Stimulated activated CD8-positive, alpha-beta memory T cell treated with anti-CD3 and anti-CD28 coated beads, Interleukin-15, amount 100 ng/mL, for 1 hour (primary cell): ENCODE results near the gene UFD1.
"Not testable (repeated sequence)": the region's sequence is repeated elsewhere in the genome, so short reads cannot be mapped to it uniquely, and the experiment has no call there.

Experiments used
- DNase-seq: peaks from one replicate; pipeline ENCODE4 v3.0.0-alpha.2; 2020; ENCODE audit warnings: low read depth

Gene UFD1

DNA sequence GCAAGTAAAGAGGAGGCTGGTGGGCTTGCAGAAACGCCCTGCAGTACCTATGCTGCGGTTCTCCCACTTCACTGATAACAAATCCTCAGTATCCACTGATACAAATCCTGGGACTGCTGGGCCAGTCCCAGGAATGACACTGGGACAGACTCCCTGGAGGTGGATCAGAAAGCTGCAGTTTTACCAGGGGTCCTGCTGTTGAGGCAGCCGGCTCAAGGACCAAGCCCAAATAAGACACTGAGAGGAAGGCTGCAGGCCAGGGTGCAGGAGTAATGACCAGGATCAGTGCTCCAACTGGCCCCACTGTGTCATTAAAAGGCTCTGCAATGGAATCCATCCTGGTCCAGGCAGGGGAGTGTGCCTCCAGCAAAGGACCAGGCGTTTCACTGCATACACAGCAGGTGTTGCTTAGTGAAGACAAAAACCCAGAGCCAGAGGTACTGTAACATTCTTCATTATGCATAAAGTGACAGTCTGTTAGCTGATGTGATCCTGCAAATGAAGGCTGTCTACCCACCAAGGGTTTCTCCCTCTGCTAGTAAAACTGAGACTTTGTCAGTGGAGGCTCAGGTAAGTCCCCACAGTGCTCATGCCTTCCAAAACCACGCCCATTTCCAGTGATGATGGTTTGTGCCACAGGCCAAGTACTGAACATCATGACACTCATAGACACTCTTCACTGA lies 30.1 kb downstream of the UFD1 start:
- no peak for DNase-seq

DNA sequence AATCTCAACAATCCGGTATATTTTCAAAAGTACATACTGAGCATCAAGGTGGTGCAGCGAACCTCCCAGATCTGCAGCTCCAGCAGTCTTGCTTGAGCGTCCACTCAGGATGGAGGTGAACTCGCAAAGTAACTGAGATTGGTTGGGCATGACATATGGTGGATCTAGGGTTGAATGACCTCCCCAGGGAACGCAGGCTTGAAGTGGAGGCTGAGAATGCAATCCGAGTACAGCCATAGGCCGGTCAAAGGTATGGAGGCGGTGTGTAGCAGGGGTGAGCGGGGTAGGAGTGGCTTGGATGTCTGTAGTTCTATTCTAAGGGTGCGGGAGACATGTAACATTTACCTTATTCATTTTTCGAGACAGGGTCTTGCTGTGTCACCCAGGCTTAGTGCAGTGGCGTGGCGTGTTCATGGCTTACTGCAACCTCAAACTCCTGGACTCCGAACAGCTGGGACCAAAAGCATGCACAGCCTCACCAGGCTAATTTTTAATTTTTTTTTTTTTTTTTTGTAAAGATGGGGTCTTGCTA lies 30.9 kb downstream of the UFD1 start:
- DNase-seq = no peak

DNA sequence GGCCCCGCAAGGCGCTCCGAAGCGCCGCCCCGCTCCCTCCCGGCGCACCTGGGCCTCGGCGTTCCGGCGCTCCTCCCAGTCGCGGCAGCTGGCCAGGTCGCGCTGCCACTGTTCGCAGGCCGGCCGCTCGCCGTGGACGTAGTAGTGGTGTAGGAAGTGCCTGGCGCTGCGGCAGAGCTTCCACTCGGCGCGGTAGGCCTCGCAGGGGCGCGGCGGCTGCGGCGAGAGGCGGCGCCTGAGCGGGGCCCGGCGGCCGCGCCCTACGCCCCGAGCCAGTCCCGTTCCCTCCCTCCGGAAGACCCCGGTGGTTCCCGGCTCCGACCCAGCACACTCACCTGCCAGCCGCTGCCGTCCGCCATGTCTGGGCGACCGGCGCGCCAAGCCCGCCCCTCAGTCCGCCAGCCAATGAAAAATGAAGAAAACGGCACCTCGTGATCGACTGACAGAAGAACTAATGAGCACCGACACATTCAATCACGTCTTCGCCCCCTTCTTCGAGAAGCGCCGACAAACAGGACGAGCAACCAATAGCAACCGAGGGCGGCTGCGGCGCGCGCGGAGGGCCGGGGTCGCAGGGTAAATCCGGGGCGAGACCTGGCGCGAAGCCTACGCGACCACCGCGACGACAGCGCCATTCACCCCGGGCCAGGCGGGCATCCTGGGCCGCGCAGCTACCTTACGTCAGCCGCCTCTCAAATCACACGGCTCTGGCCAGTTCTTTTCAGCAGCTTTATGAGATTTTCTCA lies 31.5 kb downstream of the UFD1 start, which contains the start of gene C22orf39:
Gene C22orf39 (minus strand): TSS at position 382 of the 746 bp plus-strand sequence. CDS start 23 bp downstream, at position 359.
- DNase-seq = peak; percentile 72

DNA sequence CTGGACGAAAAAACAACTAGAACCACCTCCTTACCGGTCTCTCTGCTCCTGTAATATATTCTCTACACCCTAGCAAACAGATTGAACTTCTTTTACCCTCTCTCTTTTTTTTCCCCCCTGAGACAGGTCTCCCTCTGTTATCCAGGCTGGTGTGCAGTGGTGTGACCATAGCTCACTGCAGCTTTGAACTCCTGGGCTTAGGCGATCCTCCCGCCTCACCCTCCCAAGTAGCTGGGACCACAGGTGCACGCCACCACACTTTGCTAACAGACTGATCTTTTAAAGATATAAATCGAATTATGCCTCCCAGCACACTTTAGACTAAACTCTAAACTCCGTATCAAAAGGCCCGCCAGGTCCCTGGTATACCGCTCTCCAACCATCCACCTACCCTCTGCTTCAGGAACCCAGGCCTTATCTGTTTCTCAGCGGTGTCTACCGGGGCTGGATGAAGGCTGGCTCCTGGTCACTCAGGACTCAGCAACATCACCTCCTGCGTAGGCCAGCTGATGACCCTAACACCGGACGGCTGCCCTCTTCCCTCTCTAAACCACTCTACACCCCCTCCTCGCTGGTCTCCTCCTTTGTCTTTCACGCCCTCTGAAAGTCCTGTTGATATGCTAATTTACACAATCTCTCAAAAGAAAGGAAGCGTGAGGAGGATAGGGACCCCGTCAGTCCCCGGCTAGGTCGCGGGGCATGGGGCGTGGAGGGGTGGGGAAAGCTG lies 32.2 kb downstream of the UFD1 start:
- DNase-seq = no peak

DNA sequence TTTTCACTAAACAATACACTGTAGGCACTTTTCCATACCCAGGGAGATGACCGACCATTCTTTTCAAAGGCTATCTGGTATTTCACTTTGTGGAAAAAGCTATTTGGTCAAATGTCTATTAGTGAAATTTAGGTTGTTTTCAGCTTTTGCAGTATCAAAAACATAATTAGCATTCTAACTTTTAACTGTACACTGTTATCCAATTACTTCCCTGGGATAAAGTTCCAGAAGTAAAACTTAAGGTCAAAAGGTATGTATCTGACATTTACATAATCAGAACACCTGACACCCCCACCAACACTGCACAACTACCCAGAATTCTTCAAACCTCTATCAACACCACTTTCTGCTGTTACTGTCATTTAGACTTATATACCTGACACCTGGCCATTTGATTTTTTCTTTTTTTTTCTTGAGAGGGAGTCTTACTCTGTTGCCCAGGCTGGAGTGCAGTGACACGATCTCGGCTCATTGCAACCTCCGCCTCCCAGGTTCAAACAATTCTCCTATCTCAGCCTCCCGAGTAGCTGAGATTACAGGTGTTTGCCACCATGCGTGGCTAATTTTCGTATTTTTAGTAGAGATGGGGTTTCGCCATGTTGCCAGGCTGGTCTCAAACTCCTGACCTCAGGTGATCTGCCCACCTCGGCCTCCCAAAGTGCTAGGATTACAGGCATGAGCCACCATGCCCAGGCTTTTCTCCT lies 33.6 kb downstream of the UFD1 start:
- not testable (repeated sequence) for DNase-seq

DNA sequence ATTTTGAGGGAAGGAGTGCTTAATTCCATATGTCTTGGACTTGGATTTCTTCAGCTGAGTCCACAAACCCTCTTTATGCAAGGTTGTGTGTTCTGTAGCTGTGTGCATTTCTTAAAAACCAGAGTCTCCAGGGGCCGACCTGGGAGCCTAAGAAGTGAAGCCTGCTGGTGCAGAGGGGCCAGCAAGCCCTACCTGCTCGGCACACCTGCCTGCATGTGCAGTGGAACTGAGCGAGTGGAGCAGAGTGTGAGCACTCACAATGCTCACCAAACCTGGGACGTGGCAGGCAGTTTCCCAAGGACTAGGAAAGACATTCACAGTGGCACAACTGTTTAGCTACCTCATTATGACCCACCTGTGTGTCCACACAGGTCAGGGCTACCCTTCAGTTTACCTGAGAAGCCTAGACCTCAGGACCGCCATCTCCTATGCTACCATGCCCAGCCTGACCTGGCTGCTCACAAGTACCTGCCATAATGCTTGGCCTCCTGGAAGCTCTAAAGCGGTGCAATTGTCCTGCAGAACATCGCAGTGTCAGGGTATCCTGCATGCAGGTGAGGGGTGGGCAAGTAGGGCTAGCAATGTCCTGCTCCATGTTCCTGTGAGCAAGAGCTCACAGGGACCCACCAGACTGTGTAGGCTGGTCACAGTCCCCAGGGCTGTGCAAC lies 35.3 kb downstream of the UFD1 start:
- no peak for DNase-seq

DNA sequence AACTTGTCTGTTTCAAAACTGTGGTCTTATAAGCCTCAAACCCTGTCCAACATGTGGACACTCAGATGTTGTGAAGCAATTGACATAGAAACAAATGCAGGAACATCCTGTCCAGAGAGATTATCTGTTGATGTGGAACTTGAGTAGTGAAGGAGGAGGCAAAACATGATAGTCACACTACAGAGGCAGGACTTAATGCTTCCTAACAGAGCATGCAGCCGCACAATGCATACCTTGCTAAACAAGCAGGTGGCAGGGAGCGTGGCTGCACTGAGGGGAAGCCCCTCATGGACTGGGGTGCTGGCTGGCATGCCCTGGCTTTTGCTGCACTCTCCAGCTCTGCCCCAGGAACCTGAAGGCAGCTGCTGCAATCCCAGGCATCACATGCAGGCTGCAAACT lies 36.8 kb downstream of the UFD1 start:
- no peak for DNase-seq

DNA sequence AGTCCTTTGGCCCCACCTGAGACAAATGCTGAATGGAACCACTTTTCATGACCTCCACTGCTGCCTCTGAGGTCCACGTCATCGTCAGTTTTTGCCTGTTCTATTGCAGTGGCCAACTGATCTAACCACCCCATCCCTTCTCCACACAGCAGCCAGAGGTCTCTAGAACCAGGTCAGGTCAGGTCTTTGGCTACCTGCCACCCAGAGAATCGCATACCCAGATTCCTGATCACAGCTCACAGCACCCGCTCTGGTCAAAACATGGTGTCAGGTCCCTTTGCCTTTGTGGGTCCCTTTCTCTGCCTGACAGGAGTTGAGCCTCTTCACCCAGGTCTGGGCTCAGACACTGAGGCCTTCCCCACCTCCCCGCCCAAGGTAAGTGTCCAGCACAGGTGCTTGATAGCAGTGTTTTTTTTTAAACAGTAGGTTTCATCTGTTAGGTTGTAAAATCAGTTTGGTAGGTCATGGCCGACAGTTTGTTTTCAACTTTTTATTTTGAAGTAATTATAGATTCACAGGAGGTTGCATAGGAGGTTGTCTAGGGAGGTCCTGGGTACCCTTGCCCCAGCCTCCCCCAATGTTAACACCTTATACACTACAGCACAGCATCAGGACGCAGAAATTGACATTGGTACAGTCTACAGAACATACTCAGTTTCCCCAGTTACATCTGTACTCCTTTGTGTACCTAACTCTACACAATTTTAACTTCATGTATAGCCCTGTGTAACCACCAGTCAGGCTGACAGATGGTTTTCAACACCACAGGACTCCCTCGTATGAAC lies 38.4 kb downstream of the UFD1 start:
- no peak for DNase-seq

DNA sequence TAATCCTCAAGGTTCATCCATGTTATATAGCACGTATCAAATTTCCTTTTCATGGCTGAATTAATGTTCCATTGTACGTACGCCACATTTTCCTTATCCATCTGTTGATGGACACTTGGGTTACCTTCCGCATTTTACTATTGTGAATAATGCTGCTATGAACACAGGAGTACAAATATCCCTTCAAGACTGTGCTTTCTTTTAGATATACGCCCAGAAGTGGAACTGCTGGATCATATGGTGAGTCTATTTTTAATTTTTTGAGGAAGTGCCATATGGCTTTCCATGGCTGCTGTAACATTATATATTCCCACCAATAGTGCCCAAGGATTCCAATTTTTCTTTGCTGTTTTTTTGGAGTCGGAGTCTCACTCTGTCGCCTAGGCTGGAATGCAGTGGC lies 40.7 kb downstream of the UFD1 start:
- no peak for DNase-seq

DNA sequence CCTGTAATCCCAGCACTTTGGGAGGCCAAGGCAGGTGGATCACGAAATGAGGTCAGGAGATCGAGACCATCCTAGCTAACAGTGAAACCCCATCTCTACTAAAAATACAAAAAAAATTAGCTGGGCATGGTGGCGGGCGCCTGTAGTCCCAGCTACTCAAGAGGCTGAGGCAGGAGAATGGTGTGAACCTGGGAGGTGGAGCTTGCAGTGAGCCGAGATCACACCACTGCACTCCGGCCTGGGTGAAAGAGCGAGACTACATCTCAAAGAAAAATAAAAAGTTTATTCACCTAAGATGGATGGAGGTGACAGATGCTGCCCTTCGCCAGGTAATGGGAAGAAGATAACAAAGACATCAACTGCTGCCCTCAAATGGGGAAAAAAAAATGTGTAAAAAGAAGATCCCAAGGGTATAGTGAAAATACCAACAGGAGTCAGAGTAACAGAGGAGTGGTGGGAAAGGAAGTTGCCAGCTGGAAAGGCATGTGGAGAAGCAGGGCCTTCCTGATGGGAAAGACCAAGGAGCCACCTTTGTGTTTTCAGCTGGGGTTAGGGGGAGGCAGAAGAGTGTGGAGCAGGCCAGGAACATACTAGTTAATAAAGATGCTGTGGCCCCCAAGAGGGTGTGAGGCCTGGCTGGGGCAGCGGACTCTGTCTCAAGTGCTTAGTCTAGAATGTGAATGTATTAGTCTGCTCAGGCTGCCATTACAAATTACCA lies 42.4 kb downstream of the UFD1 start:
- DNase-seq = not testable (repeated sequence)

DNA sequence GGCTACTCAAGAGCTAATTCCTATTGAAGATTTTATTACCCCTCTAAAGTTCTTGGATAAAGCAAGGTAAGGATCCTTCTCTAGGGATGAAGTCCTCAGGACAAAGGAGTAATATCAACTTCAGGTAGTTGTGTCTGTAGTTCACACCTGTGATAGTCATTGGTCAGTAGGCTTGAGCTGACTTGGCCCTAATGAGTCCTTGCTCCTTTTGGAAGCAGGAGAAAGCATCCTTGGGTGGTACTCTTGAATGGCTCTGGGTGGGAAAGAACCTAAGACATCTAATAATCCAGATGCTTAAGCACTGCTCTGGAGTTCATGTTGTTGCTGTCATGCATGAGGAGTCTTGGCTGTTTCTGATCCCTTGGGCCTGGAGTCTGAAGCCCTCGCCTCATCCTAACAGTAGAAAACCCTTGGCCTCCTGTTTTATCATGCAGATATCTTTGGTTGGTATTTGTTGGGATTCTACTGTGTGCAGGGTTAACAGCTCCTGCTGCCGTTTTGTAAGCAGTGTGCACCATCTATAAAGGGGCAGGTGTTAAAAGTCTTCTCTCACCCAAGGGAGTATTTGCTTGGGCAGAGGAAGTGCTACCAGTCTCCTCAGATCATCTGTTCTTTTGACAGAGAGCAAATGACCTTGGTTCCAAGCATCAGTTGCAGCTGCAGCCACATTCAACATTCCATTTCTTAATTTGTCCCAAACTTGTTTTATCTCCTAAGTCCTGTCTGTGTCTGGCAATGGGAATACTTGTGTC lies 44.0 kb downstream of the UFD1 start:
- DNase-seq = no peak

DNA sequence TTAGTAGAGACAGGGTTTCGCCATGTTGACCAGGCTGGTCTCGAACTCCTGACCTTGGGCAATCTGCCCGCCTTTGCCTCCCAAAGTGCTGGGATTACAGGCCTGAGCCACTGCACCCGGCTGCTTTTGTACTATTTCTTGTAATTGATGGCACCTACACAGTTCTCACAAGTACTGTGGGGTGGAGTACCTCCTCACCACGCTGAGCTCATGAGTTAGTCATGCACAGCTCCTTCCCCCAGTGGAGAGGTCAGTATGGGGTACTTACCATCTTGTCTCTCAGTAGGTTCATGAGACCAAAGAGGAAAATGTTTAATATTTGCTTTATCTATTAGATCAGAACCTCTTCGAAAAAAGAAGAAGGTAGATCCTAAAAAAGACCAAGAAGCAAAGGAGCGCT lies 44.6 kb downstream of the UFD1 start:
- no peak for DNase-seq

DNA sequence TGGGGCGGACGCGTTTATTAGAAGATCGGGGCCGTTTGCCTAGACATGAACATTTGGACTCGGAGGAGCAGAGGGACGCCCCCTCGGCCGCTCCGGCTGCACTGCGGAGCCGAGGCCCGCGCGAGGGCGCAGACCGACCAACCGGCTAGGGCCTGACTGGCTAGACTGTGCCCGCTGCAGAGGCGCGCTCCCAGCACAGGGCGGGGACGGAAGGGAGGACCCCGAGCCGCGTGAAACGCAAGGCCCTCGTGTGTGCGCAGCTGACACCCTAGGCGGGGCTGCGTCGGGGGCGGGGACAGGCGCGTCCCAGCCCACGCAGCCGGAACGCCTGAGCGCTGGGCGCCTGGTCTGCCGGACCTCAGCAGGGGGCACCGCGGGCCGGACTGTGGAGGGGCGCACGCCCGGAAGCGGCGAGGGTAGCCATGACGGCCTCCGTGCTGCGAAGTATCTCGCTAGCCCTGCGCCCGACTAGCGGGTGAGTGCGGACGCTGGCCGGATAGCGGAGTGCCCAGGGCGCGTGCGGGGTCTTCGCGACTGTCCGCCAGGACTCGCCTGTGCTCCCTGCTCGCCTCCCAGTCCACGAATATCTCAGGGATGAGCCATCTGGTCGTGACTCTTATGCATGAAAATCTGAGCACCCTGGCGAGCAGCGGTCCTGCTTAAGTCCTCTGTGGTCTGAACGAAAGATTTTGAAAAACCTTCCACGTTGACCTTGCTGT lies 46.7 kb downstream of the UFD1 start, which contains the start of gene MRPL40:
Gene MRPL40 (plus strand): TSS at position 413 of the 719 bp plus-strand sequence. CDS start 10 bp downstream, at position 423.
- DNase-seq = peak; percentile 68

DNA sequence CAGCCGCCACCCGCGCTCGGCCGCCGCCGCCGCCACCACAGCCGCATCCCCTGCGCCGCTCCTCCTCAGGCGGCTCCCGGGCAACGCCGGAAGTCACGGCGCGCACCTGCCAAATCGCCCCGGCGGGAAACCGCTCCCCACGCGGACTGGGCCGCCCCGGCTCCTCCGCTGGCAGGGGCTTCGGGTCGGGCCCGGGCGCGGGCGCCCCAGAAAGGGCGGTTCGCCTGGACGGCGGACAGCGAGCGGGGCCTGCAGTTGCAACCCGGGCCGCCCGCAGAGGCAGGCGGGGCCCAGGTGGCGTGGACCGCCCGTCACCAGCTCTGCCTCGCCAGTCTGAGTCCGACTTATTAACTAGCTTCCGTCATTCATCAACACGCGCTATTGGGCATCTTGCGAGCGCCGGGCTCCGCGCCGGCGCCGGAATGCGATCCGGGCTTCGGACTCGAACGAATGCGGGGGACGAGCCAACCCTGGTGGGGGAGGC lies 47.3 kb downstream of the UFD1 start, which contains the start of gene HIRA:
Gene HIRA (minus strand): TSS at position 85 of the 484 bp plus-strand sequence. CDS start 257 bp downstream, outside the sequence.
- peak; percentile 76 for DNase-seq

DNA sequence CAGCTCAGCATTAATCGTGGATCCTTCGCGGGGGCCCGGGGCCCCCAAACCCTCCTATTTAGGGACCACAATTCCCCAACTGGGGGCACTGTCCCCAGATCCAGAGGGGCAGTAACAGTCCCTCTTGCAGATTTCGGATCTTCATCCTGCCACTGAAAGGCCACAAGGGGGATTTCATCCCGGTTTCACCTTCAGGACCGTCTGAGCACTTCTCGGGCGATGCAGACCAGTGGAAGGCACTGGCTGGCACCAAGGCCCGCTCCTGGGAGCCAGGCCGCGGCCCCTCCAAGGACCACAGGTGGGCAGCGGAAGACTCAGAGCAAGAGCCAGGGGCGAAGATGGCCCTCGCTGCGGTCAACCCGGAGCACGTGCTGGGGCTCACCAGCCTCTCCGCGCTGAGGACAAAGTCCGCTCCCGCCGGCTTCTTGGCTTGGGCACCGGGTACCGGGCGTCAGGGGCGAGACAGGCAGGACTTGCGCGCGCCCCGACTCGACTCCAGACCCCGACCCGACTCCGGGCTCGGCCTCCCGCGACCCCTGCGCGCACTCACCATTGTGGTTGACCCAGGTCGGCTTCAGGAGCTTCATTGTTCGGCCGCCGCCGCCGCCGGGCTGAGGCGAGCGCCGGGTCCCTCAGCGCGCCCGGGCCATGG lies 48.0 kb downstream of the UFD1 start:
- no peak for DNase-seq

DNA sequence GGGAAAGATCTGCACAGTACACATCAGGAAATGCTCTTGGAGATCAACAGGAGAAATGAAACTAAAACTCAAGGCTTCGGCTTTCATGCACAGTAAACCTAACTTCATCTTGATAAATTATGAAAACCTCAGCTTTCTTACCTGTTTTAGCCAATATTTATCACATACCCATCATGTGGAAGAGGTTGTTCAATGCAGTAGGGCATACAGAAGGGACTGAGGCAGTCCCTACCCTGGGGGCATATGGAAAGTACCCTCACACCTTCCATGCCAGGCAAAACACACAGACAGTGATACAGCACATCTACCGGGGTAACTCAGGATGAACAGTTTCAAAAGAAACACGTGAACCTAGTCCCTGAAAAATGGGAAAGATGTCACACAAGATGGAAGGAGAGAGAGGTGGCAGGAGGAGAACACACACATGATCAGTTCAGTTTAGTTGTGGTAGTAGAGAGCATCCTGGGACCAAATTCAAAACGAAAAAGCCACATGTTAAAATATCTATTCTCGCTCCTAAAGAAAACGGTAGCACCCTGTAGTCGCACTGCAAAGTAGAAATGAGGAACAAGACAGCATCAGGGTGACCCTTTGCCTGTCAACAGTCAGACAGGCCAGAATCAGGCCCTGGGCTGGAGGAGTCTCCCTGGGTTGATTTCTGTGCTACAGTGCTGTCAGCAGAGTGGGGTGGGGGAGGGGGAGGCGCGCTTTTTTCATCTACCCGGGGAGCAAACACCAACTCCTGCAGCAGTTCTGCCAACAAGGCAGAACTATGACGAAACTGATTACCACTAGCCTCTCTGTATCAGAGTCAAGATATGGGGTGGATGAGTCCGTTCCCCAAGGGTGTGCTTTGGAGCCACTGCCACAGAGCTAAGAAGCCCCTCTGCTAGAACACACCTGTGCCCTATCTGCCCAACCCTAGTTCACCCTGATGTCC lies 48.8 kb downstream of the UFD1 start:
- no peak for DNase-seq

DNA sequence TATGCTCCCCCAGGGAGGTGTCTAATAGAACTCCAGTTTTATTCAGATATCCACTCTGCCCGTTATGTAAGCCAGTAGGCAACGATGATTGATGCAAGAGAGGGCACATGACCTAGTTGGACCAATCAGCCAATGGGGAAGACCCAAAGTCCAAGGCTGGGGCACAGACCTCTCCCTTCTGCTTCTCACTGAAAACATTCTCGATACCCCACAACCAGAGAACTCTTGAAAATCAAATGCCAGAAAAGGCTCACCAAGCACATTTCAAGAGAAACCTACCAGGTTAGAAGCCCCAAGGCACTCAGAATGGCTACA lies 54.9 kb downstream of the UFD1 start:
- DNase-seq = no peak
